Measurements from ENCODE around the gene GSTK1. TPM values are rescaled to one million over a fixed set of nuclear protein-coding genes. Genes with fewer than 3 reads are reported as not detected.

GSTK1 gene
- total and polyA plus RNA-seq, 2 donors (not counting 1 experiment from before 2014, with no cell fraction given): 181 to 315 TPM

- DNase-seq: no peak
- Histone ChIP-seq H3K9me3 (ENCODE audit: control extremely low read depth in 1 of 3, control insufficient read depth in 2 of 3, insufficient read depth in 1 of 3, low read length in 2 of 3) (no peaks in the 10 kb centered on the region), H3K36me3 (replicated peaks in 1 of 2; ENCODE audit: control extremely low read depth in 1 of 2, control insufficient read depth in 1 of 2, extremely low read depth in 1 of 2, insufficient read depth in 2 of 2, low read length in 1 of 2) (no peaks in the 10 kb centered on the region), H3K27me3 (replicated peaks in 1 of 4; ENCODE audit: control extremely low read depth in 1 of 4, control insufficient read depth in 3 of 4, insufficient read depth in 4 of 4, low read length in 3 of 4) (no peaks in the 10 kb centered on the region), H3K27ac (ENCODE audit: low read length in 2 of 2) (peak overlapping the region; percentile 84 to 94), H3K4me1 (ENCODE audit: control insufficient read depth in 2 of 2, insufficient read depth in 2 of 2, low read length in 2 of 2) (peaks cover 30 to 44% of the 10 kb centered on the region in 2 donors), H3K4me3 (ENCODE audit: control extremely low read depth in 1 of 5, extremely low read depth in 1 of 5, insufficient read depth in 1 of 5, low read depth in 2 of 5, low read length in 4 of 5) (no peak overlapping the region), H2AFZ (ENCODE audit: insufficient read depth, low read depth, low read length, poor library complexity, severe bottlenecking) (no peak overlapping the region), H3K9ac (ENCODE audit: low read length) (no peak overlapping the region), H4K20me1 (ENCODE audit: control insufficient read depth, insufficient read depth, low read length, poor library complexity, severe bottlenecking) (no peaks in the 10 kb centered on the region), H3K79me2 (ENCODE audit: control insufficient read depth, insufficient read depth, low read length) (peaks cover 9% of the 10 kb centered on the region), H3K4me2 (replicated peaks; ENCODE audit: low read depth, low read length, poor library complexity, severe bottlenecking) (no peak overlapping the region)
- H3K4me1 Mint-ChIP-seq: peaks cover 45% of the 10 kb centered on the region
- no peaks in the 10 kb centered on the region for H3K9me3 Mint-ChIP-seq (ENCODE audit: insufficient read depth)
- 100% methylated on average over 2 of the region's 5 CpGs for WGBS (ENCODE audit: insufficient coverage)
- ChIA-PET POLR2A (interaction anchor here (0.6 kb wide), 1 partner anchor 16 kb away, joined by 4 read pairs; no protein-coding TSS in a partner anchor), CTCF (interaction anchor here (0.8 to 5.7 kb wide), 3 partner anchors 14 to 47 kb away, joined by 3 to 40 read pairs (median 4); no protein-coding TSS in a partner anchor)
- peak overlapping the region; percentile 52 for H3K27ac Mint-ChIP-seq
- TF ChIP-seq EZH2 (IDR thresholded peaks at IDR 0.05; ENCODE audit: borderline replicate concordance, insufficient read depth, low read depth, low read length, poor library complexity, severe bottlenecking): no peak
- TF ChIP-seq CTCF (IDR thresholded peaks at IDR 0.05): no peak
- H3K4me3 Mint-ChIP-seq: no peak overlapping the region
- ATAC-seq (ENCODE audit: low read depth): no peak
- H3K27me3 Mint-ChIP-seq: no peaks in the 10 kb centered on the region
- intact Hi-C loops (cut with micrococcal nuclease): no loop called here
Observed at GRCh38 chr7:143257501-143257900, 5.7 kb upstream of the GSTK1 start.

GRCh38 chr7:143258831-143259230 is 4.4 kb upstream of the GSTK1 start:
- H4K20me1 ChIP-seq (ENCODE audit: control insufficient read depth, insufficient read depth, low read length, poor library complexity, severe bottlenecking): no peaks in the 10 kb centered on the region
- H3K9me3 ChIP-seq (ENCODE audit: control extremely low read depth in 1 of 3, control insufficient read depth in 2 of 3, insufficient read depth in 1 of 3, low read length in 2 of 3): no peaks in the 10 kb centered on the region
- peaks cover 55% of the 10 kb centered on the region for H3K4me1 Mint-ChIP-seq
- H3K4me3 ChIP-seq (ENCODE audit: control extremely low read depth in 1 of 5, extremely low read depth in 1 of 5, insufficient read depth in 1 of 5, low read depth in 2 of 5, low read length in 4 of 5): peak overlapping the region in 1 of 5 experiments; percentile 0
- no peaks in the 10 kb centered on the region for H3K27me3 Mint-ChIP-seq
- POLR2A ChIA-PET: interaction anchor here (0.9 kb wide), 1 partner anchor 10 kb away, joined by 4 read pairs; no protein-coding TSS in a partner anchor
- H3K4me3 Mint-ChIP-seq: peak overlapping the region; percentile 64
- peak overlapping the region; percentile 77 for H3K27ac Mint-ChIP-seq
- WGBS (ENCODE audit: insufficient coverage): 0% methylated on average over 1 of the region's 2 CpGs
- H3K27ac ChIP-seq (ENCODE audit: low read length in 2 of 2): peak overlapping the region; percentile 53 to 94
- H3K79me2 ChIP-seq (ENCODE audit: control insufficient read depth, insufficient read depth, low read length): peaks cover 16% of the 10 kb centered on the region
- H3K36me3 ChIP-seq (replicated peaks in 1 of 2; ENCODE audit: control extremely low read depth in 1 of 2, control insufficient read depth in 1 of 2, extremely low read depth in 1 of 2, insufficient read depth in 2 of 2, low read length in 1 of 2): no peaks in the 10 kb centered on the region
- CTCF ChIA-PET: interaction anchor here (0.7 to 5.7 kb wide), 6 partner anchors 10 to 257 kb away, joined by 3 to 40 read pairs (median 4); no protein-coding TSS in a partner anchor
- DNase-seq: peak; percentile 42
- peak overlapping the region; percentile 8 for H3K9ac ChIP-seq (ENCODE audit: low read length)
- no peaks in the 10 kb centered on the region for H3K27me3 ChIP-seq (replicated peaks in 1 of 4; ENCODE audit: control extremely low read depth in 1 of 4, control insufficient read depth in 3 of 4, insufficient read depth in 4 of 4, low read length in 3 of 4)
- ATAC-seq (ENCODE audit: low read depth): no peak
- H2AFZ ChIP-seq (ENCODE audit: insufficient read depth, low read depth, low read length, poor library complexity, severe bottlenecking): peak overlapping the region; percentile 44
- intact Hi-C loops (cut with micrococcal nuclease): no loop called here
- peak overlapping the region; percentile 47 for H3K4me2 ChIP-seq (replicated peaks; ENCODE audit: low read depth, low read length, poor library complexity, severe bottlenecking)
- H3K4me1 ChIP-seq (ENCODE audit: control insufficient read depth in 2 of 2, insufficient read depth in 2 of 2, low read length in 2 of 2): peaks cover 36 to 46% of the 10 kb centered on the region in 2 donors
- TF ChIP-seq EZH2 (IDR thresholded peaks at IDR 0.05; ENCODE audit: borderline replicate concordance, insufficient read depth, low read depth, low read length, poor library complexity, severe bottlenecking): no peak
- no peak for TF ChIP-seq CTCF (IDR thresholded peaks at IDR 0.05)
- no peaks in the 10 kb centered on the region for H3K9me3 Mint-ChIP-seq (ENCODE audit: insufficient read depth)

Measured in B cell (primary cell).